Activated CD4-positive, alpha-beta T cell treated with anti-CD3 and anti-CD28 coated beads for 36 hours (primary cell): ENCODE data around the gene SLC25A17. TPM values are rescaled to one million over a fixed set of nuclear protein-coding genes. Genes with fewer than 3 reads are reported as not detected.
"Not testable (repeated sequence)": the region's sequence is repeated elsewhere in the genome, so short reads cannot be mapped to it uniquely, and the experiment has no call there.

Experiments used
- ATAC-seq: fragments of 200-7000 bp; cut with Tn5 transposase; one replicate; pipeline ENCODE4 v1.10.0; 2021; ENCODE audit warnings: mild to moderate bottlenecking, moderate library complexity
- CTCF ChIA-PET: fragments of 350-600 bp; sonication (Branson Sonifier 250); formaldehyde crosslinking; loops from one replicate; lab custom pipeline; 2021; ENCODE audit warnings: antibody characterized with exemption; lab: Charles Lee
- POLR2A ChIA-PET: fragments of 350-600 bp; sonication (Branson Sonifier 250); formaldehyde crosslinking; loops from one replicate; lab custom pipeline; 2021; ENCODE audit warnings: antibody characterized with exemption, inconsistent platforms; lab: Charles Lee
- DNase-seq: peaks from one replicate; pipeline ENCODE4 v3.0.0-alpha.2; 2020
- H3K27ac Mint-ChIP-seq: one replicate; pipeline ENCODE4 v1.8.0; 2021; ENCODE audit warnings: mixed read lengths
- H3K27me3 Mint-ChIP-seq: one replicate; pipeline ENCODE4 v1.8.0; 2021; ENCODE audit warnings: mixed read lengths
- H3K36me3 Mint-ChIP-seq: one replicate; pipeline ENCODE4 v1.8.0; 2021; ENCODE audit warnings: low read depth, mixed read lengths
- H3K4me1 Mint-ChIP-seq: one replicate; pipeline ENCODE4 v1.8.0; 2021; ENCODE audit warnings: mixed read lengths
- H3K4me3 Mint-ChIP-seq: one replicate; pipeline ENCODE4 v1.8.0; 2021; ENCODE audit warnings: mild to moderate bottlenecking, moderate library complexity, mixed read lengths
- H3K9me3 Mint-ChIP-seq: one replicate; pipeline ENCODE4 v1.8.0; 2021; ENCODE audit warnings: low read depth, mixed read lengths
- intact Hi-C, 2 experiments: fragments of 100-400 bp; cut with DNase I in 1 of 2; cut with micrococcal nuclease in 1 of 2; formaldehyde crosslinking; loops; one replicate each; pipeline versions ENCODE4 v1.14.2 to v1.15.1; 2022 to 2024; cut with DNase I, micrococcal nuclease
- total RNA-seq, 2 experiments: library from RNA; stranded (reverse); gene quantifications; one replicate each; pipeline ENCODE4 v1.2.3, GENCODE V29; 2021

The SLC25A17 gene
- total RNA-seq, 2 experiments from 2014 or later: 23.3 to 29.7 TPM

DNA sequence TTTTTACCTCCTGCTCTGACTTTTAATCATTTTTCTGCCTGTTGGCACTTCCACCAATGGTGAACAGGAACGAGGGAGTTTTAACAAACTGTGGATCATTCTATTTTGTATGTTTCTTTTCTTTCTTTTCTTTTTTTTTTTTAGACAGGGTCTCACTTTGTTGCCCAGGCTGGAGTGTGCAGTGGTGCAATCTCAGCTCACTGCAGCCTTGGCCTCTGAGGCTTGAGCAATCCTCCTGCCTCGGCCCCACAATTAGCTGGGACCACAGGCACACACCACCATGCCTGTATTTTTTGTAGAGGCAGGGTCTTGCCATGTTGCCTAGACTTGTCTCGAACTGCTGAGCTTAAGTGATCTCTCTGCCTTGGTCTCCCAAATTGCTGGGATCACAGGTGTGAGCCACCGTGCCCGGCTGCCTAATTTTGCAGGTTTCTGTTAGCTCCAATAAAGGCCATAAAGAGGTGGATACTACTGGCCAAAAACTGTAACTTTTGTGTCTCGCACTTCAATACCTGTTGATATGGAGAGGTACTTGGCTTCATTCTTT lies 59.8 kb downstream of the SLC25A17 start:
- DNase-seq: no peak
- CTCF ChIA-PET: interaction anchor here (0.7 to 5.9 kb wide), 10 partner anchors 8 to 119 kb away, joined by 3 to 43 read pairs (median 3); no protein-coding TSS in a partner anchor
- POLR2A ChIA-PET: no interaction called here
- intact Hi-C loops: no loop called here
- H3K9me3 Mint-ChIP-seq: no peaks in the 10 kb centered on the region
- no peaks in the 10 kb centered on the region for H3K27me3 Mint-ChIP-seq
- H3K27ac Mint-ChIP-seq: no peak overlapping the region
- H3K4me3 Mint-ChIP-seq: no peak overlapping the region
- H3K36me3 Mint-ChIP-seq: no peaks in the 10 kb centered on the region
- H3K4me1 Mint-ChIP-seq: peaks cover 5% of the 10 kb centered on the region
- no peak for ATAC-seq

DNA sequence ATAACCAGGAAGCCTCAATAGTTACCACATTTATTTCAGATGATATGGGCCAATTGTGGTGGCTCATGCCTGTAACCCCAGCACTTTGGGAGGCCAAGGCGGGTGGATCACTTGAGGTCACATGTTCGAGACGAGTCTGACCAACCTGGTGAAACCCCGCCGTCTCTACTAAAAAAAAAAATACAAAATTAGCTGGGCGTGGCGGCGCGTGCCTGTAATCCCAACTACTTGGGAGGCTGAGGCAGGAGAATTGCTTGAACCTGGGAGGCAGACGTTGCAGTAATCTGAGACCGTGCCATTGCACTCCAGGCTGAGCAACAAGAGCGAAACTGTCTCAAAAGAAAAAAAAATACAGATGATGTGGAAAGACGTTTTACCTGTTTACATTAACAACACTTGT lies 60.3 kb downstream of the SLC25A17 start:
- H3K27me3 Mint-ChIP-seq, H3K27ac Mint-ChIP-seq, DNase-seq, H3K4me1 Mint-ChIP-seq, POLR2A ChIA-PET, H3K9me3 Mint-ChIP-seq, H3K4me3 Mint-ChIP-seq, H3K36me3 Mint-ChIP-seq, ATAC-seq, intact Hi-C loops: not testable (repeated sequence)
- CTCF ChIA-PET: interaction anchor here (0.9 to 5.9 kb wide), 5 partner anchors 12 to 108 kb away, joined by 3 to 43 read pairs (median 3); no protein-coding TSS in a partner anchor

DNA sequence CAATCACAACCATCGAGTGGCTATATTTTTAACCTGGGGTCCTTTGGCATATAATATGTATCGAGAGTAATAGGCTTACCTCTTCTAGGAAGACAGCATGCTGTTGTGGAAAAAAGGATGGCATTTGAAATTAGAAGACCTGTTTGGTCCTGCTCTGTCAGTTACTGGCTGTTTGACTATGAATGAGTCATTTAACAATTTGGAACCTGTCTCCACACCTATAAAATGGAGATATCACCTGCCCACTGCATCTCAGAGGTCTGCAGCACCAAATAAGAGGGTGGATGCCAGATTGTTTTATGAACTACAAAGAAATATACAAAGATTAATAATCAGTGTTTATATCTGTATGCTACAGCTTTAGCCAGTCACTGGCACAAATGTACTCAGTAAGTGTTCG lies 60.8 kb downstream of the SLC25A17 start:
- ATAC-seq (no peak), DNase-seq (no peak)
- Mint-ChIP-seq H3K27me3 (no peaks in the 10 kb centered on the region), H3K27ac (no peak overlapping the region), H3K9me3 (no peaks in the 10 kb centered on the region), H3K36me3 (no peaks in the 10 kb centered on the region), H3K4me3 (no peak overlapping the region), H3K4me1 (peaks cover 3% of the 10 kb centered on the region)
- intact Hi-C loops: no loop called here
- CTCF ChIA-PET: interaction anchor here (1.0 to 5.9 kb wide), 3 partner anchors 12 to 75 kb away, joined by 3 to 43 read pairs (median 6); no protein-coding TSS in a partner anchor
- POLR2A ChIA-PET: no interaction called here

DNA sequence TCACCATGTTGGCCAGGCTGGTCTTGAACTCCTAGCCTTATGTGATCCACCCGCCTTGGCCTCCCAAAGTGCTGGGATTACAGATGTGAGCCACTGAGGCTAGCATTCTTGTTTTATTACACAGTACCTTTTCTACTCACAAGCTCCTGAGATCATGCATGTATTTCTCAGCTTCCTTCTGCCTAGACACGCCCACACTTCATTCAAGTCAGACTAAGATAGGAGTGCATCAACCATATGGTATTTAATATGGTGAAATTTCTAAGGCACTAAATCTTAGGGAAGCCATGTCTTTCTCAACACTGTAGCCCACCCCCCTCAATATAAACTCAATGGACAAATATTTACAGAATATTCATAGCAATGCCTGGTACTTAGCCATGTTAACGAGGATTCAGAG lies 62.1 kb downstream of the SLC25A17 start:
- H3K4me1 Mint-ChIP-seq: peaks cover 3% of the 10 kb centered on the region
- DNase-seq: no peak
- no peak overlapping the region for H3K4me3 Mint-ChIP-seq
- no peaks in the 10 kb centered on the region for H3K36me3 Mint-ChIP-seq
- intact Hi-C loops: no loop called here
- no peaks in the 10 kb centered on the region for H3K9me3 Mint-ChIP-seq
- CTCF ChIA-PET: interaction anchor here (0.6 to 5.9 kb wide), 6 partner anchors 10 to 142 kb away, joined by 3 to 43 read pairs (median 4); no protein-coding TSS in a partner anchor
- POLR2A ChIA-PET: no interaction called here
- no peak overlapping the region for H3K27ac Mint-ChIP-seq
- peak; percentile 36 for ATAC-seq
- no peaks in the 10 kb centered on the region for H3K27me3 Mint-ChIP-seq

DNA sequence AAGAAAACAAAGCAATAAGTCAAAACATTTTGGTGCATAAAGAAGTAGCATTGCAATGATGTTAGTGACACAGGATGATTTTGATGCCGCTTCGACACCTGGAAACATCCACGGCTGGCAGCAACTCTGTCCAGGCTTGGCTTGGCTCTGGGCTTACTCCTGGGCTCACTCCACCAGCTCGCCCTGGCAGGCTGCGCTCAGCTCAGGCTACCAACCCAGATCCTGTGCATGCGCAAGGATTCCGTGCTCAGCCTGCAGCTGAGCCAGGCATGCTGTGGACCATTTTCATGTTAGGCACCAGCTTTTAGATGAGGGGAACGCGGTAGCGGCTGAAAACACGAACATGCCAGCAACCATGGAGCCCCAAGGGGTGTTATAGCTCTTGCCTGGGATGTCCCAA lies 66.0 kb downstream of the SLC25A17 start:
- POLR2A ChIA-PET: no interaction called here
- ATAC-seq (no peak), DNase-seq (no peak)
- Mint-ChIP-seq H3K4me3 (no peak overlapping the region), H3K36me3 (no peaks in the 10 kb centered on the region), H3K9me3 (peaks cover under 1% of the 10 kb centered on the region), H3K4me1 (no peaks in the 10 kb centered on the region), H3K27ac (no peak overlapping the region), H3K27me3 (no peaks in the 10 kb centered on the region)
- CTCF ChIA-PET: no interaction called here
- intact Hi-C loops: no loop called here

DNA sequence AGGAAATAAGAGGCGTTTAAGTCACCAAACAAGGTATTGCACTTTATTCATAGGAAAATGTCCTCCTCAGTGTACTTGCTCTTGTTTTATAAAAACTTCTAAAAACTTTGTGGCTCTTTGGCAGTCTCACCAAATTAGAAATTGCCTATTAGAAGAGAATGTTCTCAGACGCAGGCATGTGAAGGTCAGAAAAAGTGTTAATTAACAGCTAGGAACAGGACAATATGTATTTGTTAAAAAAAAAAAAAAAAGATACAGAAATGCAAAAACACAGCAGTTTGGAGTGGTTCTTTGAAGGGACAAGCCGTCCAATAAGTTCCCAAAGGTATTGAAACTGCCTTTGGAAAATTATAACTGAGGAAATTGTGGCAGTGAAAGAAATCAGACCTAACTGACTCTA lies 67.9 kb downstream of the SLC25A17 start:
- Mint-ChIP-seq H3K27me3 (no peaks in the 10 kb centered on the region), H3K9me3 (peaks cover 4% of the 10 kb centered on the region), H3K4me3 (no peak overlapping the region), H3K27ac (no peak overlapping the region), H3K36me3 (no peaks in the 10 kb centered on the region), H3K4me1 (no peaks in the 10 kb centered on the region)
- ChIA-PET POLR2A (no interaction called here), CTCF (interaction anchor here (0.6 to 2.0 kb wide), 6 partner anchors 17 to 713 kb away, joined by 3 to 6 read pairs (median 4); no protein-coding TSS in a partner anchor)
- ATAC-seq (no peak), DNase-seq (no peak)
- intact Hi-C loops: no loop called here

DNA sequence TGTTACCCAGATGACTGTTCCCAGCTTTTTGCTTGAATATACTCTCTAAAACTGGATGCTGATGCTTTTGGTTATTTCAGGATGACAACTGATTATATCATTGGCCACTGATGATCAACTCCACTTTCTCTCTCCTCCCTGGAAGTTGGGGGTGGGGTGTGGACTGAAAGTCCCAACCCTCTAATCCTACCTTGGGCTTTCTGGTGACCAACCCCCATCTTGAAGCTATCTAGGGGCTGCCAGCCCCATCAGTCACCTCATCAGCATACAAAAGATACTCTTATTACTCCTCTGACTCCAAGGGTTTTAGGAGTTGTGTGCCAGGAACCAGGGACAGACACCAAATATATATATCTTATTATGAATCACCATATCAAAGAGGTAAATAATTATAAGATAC lies 69.3 kb downstream of the SLC25A17 start:
- no peak for ATAC-seq
- intact Hi-C loops: no loop called here
- ChIA-PET POLR2A (no interaction called here), CTCF (interaction anchor here (0.9 to 1.1 kb wide), 2 partner anchors 10 to 148 kb away, joined by 3 read pairs; no protein-coding TSS in a partner anchor)
- Mint-ChIP-seq H3K36me3 (no peaks in the 10 kb centered on the region), H3K27me3 (no peaks in the 10 kb centered on the region), H3K27ac (no peak overlapping the region), H3K4me1 (no peaks in the 10 kb centered on the region), H3K4me3 (no peak overlapping the region), H3K9me3 (peaks cover 4% of the 10 kb centered on the region)
- no peak for DNase-seq

DNA sequence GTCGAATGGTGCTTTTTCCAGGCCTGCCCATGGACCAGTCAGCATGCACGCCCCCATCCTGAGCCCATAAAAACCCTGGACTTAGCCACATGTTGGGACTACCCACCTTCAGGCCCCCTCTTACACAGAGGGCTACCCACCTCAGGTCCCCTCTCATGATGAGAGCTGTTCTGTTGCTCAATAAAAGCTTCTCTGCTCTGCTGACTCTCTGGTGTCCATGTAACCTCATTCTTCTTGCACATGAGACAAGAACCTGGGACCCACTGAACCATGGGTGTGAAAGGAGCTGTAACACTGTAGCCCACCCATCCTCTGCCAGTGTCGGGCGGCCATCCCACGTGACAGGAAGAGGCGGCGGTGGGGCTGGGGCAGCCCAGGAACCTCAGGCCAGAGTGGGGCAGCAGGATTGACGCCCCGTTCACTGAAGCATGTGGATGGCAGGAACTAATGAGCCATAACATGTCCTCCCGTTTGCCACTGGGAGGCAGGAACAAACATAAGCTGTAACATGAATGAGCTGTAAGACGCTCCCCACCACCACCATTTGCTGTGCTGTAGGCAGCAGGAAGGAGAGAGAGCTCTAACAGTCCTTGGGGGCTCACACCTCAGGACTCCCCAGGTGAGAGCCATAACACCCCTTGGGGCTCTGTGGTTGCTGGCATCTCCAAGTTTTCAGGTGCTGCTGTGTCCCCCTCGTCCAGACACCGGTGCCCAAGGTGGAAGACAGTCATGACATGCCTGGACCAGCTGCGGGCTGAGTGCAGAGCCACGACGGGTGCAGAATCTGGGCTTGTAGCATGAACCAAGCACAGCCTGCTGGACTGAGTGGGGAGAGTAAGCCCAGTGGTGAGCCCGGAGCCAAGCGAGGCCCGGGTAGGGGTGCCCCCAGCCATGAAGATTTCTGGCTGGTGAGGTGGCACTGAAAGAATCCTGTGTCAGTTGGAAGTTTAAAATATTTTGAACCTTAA lies 70.5 kb downstream of the SLC25A17 start:
- Mint-ChIP-seq H3K36me3 (no peaks in the 10 kb centered on the region), H3K27me3 (no peaks in the 10 kb centered on the region), H3K9me3 (peaks cover 4% of the 10 kb centered on the region), H3K27ac (no peak overlapping the region), H3K4me1 (no peaks in the 10 kb centered on the region), H3K4me3 (no peak overlapping the region)
- intact Hi-C loops: no loop called here
- DNase-seq: no peak
- no peak for ATAC-seq
- ChIA-PET CTCF (interaction anchor here (0.6 to 1.8 kb wide), 4 partner anchors 11 to 166 kb away, joined by 3 to 4 read pairs (median 4); no protein-coding TSS in a partner anchor), POLR2A (no interaction called here)

DNA sequence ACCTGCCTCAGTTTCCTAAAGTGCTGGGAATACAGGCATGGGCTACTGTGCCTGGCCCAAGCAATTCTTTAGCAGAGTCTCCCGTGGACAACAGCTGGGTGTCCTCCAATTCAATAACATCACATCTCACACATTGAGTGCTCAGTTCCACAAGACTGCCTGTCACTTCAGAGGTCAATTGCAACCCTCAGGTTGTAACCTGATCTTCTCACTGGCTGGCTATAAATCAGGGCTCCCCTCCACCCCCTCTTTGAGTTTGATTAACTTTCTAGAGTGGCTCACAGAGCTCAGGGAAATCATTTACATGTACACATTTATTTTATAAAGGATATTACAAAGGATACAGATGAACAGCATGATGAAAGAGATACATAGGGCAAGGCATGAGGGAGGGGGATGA lies 71.8 kb downstream of the SLC25A17 start:
- CTCF ChIA-PET: interaction anchor here (0.6 to 1.8 kb wide), 7 partner anchors 10 to 652 kb away, joined by 3 to 6 read pairs (median 3); no protein-coding TSS in a partner anchor
- POLR2A ChIA-PET: no interaction called here
- no peak overlapping the region for H3K4me3 Mint-ChIP-seq

DNA sequence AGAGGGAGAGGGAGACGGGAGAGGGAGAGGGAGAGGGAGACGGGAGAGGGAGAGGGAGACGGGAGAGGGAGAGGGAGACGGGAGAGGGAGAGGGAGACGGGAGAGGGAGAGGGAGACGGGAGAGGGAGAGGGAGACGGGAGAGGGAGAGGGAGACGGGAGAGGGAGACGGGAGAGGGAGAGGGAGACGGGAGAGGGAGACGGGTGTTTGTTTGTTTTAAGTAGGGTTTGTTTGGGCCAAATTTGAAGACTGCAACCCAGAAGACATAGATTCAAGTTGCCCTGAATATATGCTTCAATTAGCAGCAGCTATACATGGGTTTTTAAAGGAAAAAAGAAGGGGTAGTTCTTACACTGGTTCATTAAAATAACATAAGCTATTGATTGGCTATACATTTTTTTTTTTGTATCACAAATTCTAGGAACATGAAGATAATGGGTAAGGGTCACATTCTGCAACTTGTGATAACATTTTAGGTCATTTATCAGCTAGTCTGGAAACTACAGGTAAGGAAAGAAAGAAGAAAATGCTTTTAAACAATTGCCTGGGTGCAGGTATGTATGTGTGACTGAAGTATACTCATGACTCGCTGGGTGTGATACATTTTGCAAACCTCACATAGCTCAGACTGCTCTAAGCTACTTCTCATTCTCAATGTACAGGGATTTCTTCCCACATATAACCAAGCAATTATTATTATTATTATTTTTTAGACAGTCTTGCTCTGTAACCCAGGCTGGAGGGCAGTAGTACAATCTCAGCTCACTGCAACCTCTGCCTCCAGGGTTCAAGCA lies 72.5 kb downstream of the SLC25A17 start:
- POLR2A ChIA-PET: interaction anchor here (0.6 kb wide), 1 partner anchor 205 kb away, joined by 7 read pairs; no protein-coding TSS in a partner anchor

More for the DNA sequence above, 71.8 kb downstream of the SLC25A17 start:
- DNase-seq: no peak
- Mint-ChIP-seq H3K27ac (no peak overlapping the region), H3K9me3 (peaks cover 4% of the 10 kb centered on the region), H3K4me1 (no peaks in the 10 kb centered on the region), H3K36me3 (no peaks in the 10 kb centered on the region), H3K27me3 (no peaks in the 10 kb centered on the region)
- intact Hi-C loops: no loop called here
- no peak for ATAC-seq

DNA sequence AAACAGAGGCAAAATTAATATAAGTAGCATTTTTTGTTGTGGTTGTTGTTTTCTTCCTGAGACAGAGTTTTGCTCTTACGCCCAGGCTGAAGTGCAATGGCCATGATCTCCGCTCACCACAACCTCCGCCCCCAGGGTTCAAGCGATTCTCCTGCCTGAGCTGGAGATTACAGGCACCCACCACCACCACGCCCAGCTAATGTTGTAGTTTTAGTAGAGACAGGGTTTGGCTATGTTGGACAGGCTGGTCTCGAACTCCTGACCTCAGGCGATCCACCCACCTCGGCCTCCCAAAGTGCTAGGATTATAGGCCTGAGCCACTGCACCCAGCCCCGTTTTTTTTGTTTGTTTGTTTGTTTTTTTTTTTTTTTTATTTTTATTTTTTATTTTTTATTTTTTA lies 75.4 kb downstream of the SLC25A17 start:
- POLR2A ChIA-PET: interaction anchor here (0.6 kb wide), 1 partner anchor 9 kb away, joined by 4 read pairs; no protein-coding TSS in a partner anchor
- H3K36me3 Mint-ChIP-seq: no peaks in the 10 kb centered on the region

More for the DNA sequence above, 72.5 kb downstream of the SLC25A17 start:
- Mint-ChIP-seq H3K27me3 (no peaks in the 10 kb centered on the region), H3K4me3 (no peak overlapping the region), H3K36me3 (no peaks in the 10 kb centered on the region), H3K27ac (no peak overlapping the region), H3K9me3 (peaks cover 4% of the 10 kb centered on the region), H3K4me1 (no peaks in the 10 kb centered on the region)
- intact Hi-C loops: no loop called here
- CTCF ChIA-PET: interaction anchor here (0.6 to 1.8 kb wide), 5 partner anchors 11 to 653 kb away, joined by 3 to 6 read pairs (median 3); no protein-coding TSS in a partner anchor
- ATAC-seq (no peak), DNase-seq (no peak)

More for the DNA sequence above, 75.4 kb downstream of the SLC25A17 start:
- H3K27ac Mint-ChIP-seq: no peak overlapping the region
- CTCF ChIA-PET: no interaction called here
- DNase-seq: no peak
- H3K9me3 Mint-ChIP-seq: peaks cover 4% of the 10 kb centered on the region
- H3K4me3 Mint-ChIP-seq: no peak overlapping the region
- no peaks in the 10 kb centered on the region for H3K27me3 Mint-ChIP-seq
- intact Hi-C loops: no loop called here
- ATAC-seq: no peak
- no peaks in the 10 kb centered on the region for H3K4me1 Mint-ChIP-seq
